Activated CD8-positive, alpha-beta T cell treated with anti-CD3 and anti-CD28 coated beads for 36 hours (primary cell): ENCODE results near the gene GPANK1. TPM values are rescaled to one million over a fixed set of nuclear protein-coding genes. Genes with fewer than 3 reads are reported as not detected.

Source experiments
- ATAC-seq: fragments of 200-7000 bp; cut with Tn5 transposase; one replicate; pipeline ENCODE4 v1.10.0; 2021; ENCODE audit warnings: mild to moderate bottlenecking, moderate library complexity
- CTCF ChIA-PET: fragments of 350-600 bp; sonication (Branson Sonifier 250); formaldehyde crosslinking; loops from one replicate; lab custom pipeline; 2021; ENCODE audit warnings: antibody characterized with exemption; lab: Charles Lee
- POLR2A ChIA-PET: fragments of 350-600 bp; sonication (Branson Sonifier 250); formaldehyde crosslinking; loops from one replicate; lab custom pipeline; 2021; ENCODE audit warnings: antibody characterized with exemption; lab: Charles Lee
- DNase-seq: peaks from one replicate; pipeline ENCODE4 v3.0.0-alpha.2; 2020
- H3K27ac Mint-ChIP-seq: one replicate; pipeline ENCODE4 v1.8.0; 2021; ENCODE audit warnings: mild to moderate bottlenecking, mixed read lengths
- H3K27me3 Mint-ChIP-seq: one replicate; pipeline ENCODE4 v1.8.0; 2021; ENCODE audit warnings: mixed read lengths
- H3K36me3 Mint-ChIP-seq: one replicate; pipeline ENCODE4 v1.8.0; 2021; ENCODE audit warnings: low read depth, mixed read lengths
- H3K4me1 Mint-ChIP-seq: one replicate; pipeline ENCODE4 v1.8.0; 2021; ENCODE audit warnings: low read depth, mixed read lengths
- H3K4me3 Mint-ChIP-seq: one replicate; pipeline ENCODE4 v1.8.0; 2021; ENCODE audit warnings: mild to moderate bottlenecking, moderate library complexity, mixed read lengths
- H3K9me3 Mint-ChIP-seq: one replicate; pipeline ENCODE4 v1.8.0; 2021; ENCODE audit warnings: mixed read lengths
- intact Hi-C: fragments of 100-400 bp; cut with micrococcal nuclease; formaldehyde crosslinking; loops from one replicate; pipeline ENCODE4 v1.10.0; 2022
- total RNA-seq, 2 experiments: library from RNA; stranded (reverse); gene quantifications; one replicate each; pipeline ENCODE4 v1.2.3, GENCODE V29; 2021
- TF ChIP-seq, protein P1 (sequence below): fragments of 200-600 bp; IDR thresholded peaks from one replicate; pipeline ENCODE4 v1.8.0; 2022; ENCODE audit warnings: antibody characterized with exemption, mild to moderate bottlenecking

The GPANK1 gene
- 10 to 100 TPM; 29.4 to 30.9 TPM for total RNA-seq

DNA sequence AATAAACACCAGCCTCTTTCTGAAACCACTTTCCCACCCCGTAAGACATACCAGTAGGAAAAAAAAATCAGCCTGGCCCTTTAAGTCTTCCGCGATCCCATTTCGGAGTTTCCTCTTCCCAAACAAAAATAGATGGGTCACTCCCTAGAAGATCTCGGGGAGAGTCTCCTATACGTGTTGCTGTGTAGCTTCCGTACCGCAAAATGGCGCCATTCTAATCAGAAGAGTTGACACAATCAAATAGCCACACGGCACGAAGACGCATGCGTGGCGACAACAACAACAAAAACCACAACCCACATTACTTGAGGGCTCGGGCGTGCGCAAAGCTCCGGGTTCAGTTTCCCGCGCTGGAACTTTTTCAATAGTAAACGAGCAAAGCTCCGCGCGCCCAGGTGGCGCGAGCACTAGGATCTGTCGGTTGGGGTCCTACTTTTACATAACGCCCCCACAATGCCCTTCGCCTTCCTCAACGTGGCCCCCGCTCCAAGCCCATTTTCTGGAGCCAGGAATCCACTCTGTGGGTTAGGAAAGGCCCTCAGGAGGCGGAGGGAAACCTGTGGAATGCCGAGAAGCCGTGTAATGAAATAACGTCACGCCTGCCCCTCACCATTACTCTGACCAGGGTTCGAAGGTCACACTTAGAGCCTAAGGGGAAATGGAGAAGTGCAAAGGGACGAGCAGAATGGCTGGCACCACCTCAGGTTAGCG, at the start of gene GPANK1:
Gene GPANK1, minus strand, starts transcription at position 208 of the 711 bp plus-strand sequence. CDS start 519 bp downstream, outside the sequence.
- peak; percentile 96 for DNase-seq
- ChIA-PET POLR2A (interaction anchor here (0.6 to 8.5 kb wide), 33 partner anchors 8 to 199 kb away, joined by 3 to 160 read pairs (median 4); partner anchors contain the start of genes ABHD16A, APOM, BAG6 and DDX39B), CTCF (interaction anchor here (0.7 to 2.8 kb wide), 4 partner anchors 12 to 85 kb away, joined by 3 to 16 read pairs (median 4); partner anchors contain the start of genes ABHD16A and BAG6)
- Mint-ChIP-seq H3K36me3 (peaks cover 80% of the 10 kb centered on the region), H3K27me3 (no peaks in the 10 kb centered on the region), H3K4me3 (peak within 1 kb of the TSS; percentile 98), H3K4me1 (peaks cover 63% of the 10 kb centered on the region), H3K9me3 (no peaks in the 10 kb centered on the region), H3K27ac (peak within 1 kb of the TSS; percentile 97)
- TF ChIP-seq, protein P1, sequence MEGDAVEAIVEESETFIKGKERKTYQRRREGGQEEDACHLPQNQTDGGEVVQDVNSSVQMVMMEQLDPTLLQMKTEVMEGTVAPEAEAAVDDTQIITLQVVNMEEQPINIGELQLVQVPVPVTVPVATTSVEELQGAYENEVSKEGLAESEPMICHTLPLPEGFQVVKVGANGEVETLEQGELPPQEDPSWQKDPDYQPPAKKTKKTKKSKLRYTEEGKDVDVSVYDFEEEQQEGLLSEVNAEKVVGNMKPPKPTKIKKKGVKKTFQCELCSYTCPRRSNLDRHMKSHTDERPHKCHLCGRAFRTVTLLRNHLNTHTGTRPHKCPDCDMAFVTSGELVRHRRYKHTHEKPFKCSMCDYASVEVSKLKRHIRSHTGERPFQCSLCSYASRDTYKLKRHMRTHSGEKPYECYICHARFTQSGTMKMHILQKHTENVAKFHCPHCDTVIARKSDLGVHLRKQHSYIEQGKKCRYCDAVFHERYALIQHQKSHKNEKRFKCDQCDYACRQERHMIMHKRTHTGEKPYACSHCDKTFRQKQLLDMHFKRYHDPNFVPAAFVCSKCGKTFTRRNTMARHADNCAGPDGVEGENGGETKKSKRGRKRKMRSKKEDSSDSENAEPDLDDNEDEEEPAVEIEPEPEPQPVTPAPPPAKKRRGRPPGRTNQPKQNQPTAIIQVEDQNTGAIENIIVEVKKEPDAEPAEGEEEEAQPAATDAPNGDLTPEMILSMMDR, result no peak
- ATAC-seq, result peak; percentile 25
- intact Hi-C loops, result loop anchor here (2.0 to 10.0 kb wide), 3 partner anchors 44 to 170 kb away; partner anchors contain the start of genes ATP6V1G2, DDX39B, NFKBIL1 and PRRC2A

DNA sequence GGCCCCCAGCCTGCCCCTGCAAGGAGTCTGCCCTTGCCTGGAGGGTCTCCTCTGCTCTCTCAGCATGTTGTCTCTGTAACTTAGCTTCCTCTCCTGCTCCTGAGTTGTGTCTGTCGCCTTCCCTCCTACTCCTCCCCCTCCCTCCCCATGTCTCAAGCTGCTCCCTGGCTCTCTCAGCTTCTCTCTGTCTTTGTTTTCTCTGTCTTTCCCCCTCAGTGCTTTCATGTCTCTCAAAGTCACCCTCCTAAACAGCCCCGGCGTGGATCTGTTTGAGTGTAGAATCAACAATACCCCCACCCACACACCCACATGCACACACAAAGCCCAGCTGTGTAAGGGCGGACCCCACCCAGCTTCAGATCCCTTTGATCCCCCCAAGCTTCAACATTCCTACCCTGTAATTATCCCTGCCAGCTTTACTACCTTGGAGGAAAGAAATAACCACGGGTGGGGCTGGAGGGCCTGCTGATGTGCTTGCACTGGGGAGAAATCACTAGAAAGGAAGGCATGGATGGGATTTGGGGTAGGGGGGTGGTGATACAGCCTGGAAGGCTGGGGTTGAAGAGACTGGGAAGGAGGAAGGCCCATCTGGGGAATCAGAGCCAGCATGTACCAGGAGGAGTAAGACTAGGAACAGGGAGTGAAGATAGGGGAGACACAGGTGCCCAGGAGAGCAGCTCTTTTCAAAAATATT, 49.3 kb upstream of the GPANK1 start:
- ATAC-seq, result no peak
- Mint-ChIP-seq H3K4me3 (no peak overlapping the region), H3K9me3 (no peaks in the 10 kb centered on the region), H3K4me1 (peaks cover 14% of the 10 kb centered on the region), H3K27me3 (no peaks in the 10 kb centered on the region), H3K27ac (no peak overlapping the region), H3K36me3 (no peaks in the 10 kb centered on the region)
- intact Hi-C loops, result no loop called here
- ChIA-PET CTCF (interaction anchor here (0.8 to 2.7 kb wide), 8 partner anchors 16 to 93 kb away, joined by 3 to 11 read pairs (median 4); partner anchors contain the start of genes CLIC1, DDAH2 and LSM2), POLR2A (interaction anchor here (0.9 to 2.8 kb wide), 4 partner anchors 10 to 19 kb away, joined by 3 to 11 read pairs (median 4); partner anchors contain the start of genes ABHD16A and DDAH2)
- DNase-seq, result no peak
- TF ChIP-seq, protein P1, result no peak

DNA sequence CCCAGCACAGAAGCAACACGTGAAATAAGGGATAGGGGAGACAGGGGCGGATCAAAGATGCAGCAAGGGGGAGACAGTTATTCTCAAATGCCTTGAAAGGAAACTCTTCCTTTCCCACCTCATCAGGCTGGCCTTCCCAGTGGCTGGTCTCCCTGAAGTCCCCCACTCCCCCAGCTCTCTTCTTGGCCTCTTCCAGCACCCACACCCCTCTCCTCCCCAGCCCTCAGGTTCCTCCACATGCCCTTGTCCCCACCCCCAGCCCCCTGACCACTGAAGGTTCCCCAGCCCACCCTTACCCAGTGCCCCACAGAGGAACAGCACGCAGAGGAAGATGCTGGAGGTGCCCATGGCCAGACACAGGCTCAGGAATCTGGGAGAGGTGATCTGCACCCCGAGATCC, 48.7 kb upstream of the GPANK1 start:
- no peaks in the 10 kb centered on the region for H3K9me3 Mint-ChIP-seq
- ATAC-seq, result no peak
- ChIA-PET POLR2A (interaction anchor here (1.2 to 2.8 kb wide), 3 partner anchors 10 to 16 kb away, joined by 5 to 11 read pairs (median 5); partner anchors contain the start of genes ABHD16A and DDAH2), CTCF (interaction anchor here (0.8 to 2.7 kb wide), 6 partner anchors 16 to 94 kb away, joined by 3 to 11 read pairs (median 4); partner anchors contain the start of genes CLIC1, DDAH2 and LSM2)
- H3K27me3 Mint-ChIP-seq, result no peaks in the 10 kb centered on the region
- DNase-seq, result no peak
- no peak overlapping the region for H3K27ac Mint-ChIP-seq
- intact Hi-C loops, result no loop called here
- H3K4me1 Mint-ChIP-seq, result peaks cover 14% of the 10 kb centered on the region
- H3K4me3 Mint-ChIP-seq, result no peak overlapping the region
- no peaks in the 10 kb centered on the region for H3K36me3 Mint-ChIP-seq
- TF ChIP-seq, protein P1, result no peak

DNA sequence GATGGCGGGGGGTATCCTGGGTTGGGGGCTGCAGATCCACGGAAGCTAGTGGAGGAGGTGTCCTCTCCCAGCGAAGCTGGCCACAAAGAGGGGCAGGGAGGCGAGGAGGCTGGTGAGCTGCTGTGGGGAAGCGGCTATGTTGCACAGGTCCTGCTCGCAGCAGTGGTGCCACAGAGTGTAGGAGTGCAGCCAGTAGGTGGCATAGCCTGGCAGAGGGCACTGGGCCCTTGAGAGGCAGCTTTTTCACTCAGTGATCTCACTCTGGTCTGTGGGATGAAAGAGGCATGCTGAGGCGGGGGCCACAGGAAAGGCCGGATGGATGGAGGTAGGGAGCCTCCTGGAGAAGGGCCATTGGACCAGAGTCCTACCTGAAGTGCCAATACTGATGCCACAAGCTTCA, 47.5 kb upstream of the GPANK1 start:
- CTCF ChIA-PET, result interaction anchor here (1.4 to 2.0 kb wide), 2 partner anchors 11 to 95 kb away, joined by 3 to 5 read pairs; partner anchors contain the start of genes LSM2 and MPIG6B
- Mint-ChIP-seq H3K27ac (no peak overlapping the region), H3K4me1 (peaks cover 14% of the 10 kb centered on the region), H3K27me3 (no peaks in the 10 kb centered on the region), H3K4me3 (no peak overlapping the region), H3K9me3 (no peaks in the 10 kb centered on the region), H3K36me3 (no peaks in the 10 kb centered on the region)
- POLR2A ChIA-PET, result interaction anchor here (1.6 kb wide), 1 partner anchor 9 kb away, joined by 5 read pairs; the partner anchor contains the start of gene ABHD16A
- ATAC-seq (peak; percentile 51), DNase-seq (no peak)
- TF ChIP-seq, protein P1, result no peak
- intact Hi-C loops, result no loop called here
